HEK293 (cell line): Measurements from ENCODE around the gene MAPK11.

Experiments
- CTCF ChIA-PET: fragments of 350-600 bp; formaldehyde crosslinking; extraction: SDS; loops from one replicate; lab custom pipeline; 2021; ENCODE audit warnings: antibody characterized with exemption; lab: Yijun Ruan, JAX
- POLR2A ChIA-PET: fragments of 300-600 bp; formaldehyde crosslinking; extraction: SDS; loops from one replicate; lab custom pipeline; 2020; ENCODE audit warnings: antibody characterized with exemption, inconsistent platforms; lab: Yijun Ruan, JAX
- H3K27ac ChIP-seq: fragments of 200-500 bp; sonication (Bioruptor generic); 2 replicates; pipeline ENCODE4 v1.5.1; 2014; ENCODE audit warnings: low read depth, low read length, control low read depth, inconsistent platforms; ENCODE audit errors: extremely low read depth
- H3K36me3 ChIP-seq, 2 experiments: fragments of 200-500 bp in 1 of 2; sonication (Bioruptor generic) in 1 of 2; 1 replicate in 1 of 2; 2 replicates in 1 of 2; pipeline ENCODE4 v1.5.1; 2014 to 2017; ENCODE audit warnings: inconsistent platforms in 2 of 2, low read length in 2 of 2; ENCODE audit not compliant: control insufficient read depth in 2 of 2, insufficient read depth in 1 of 2
- H3K4me1 ChIP-seq: fragments of 200-500 bp; sonication (Bioruptor generic); 2 replicates; pipeline ENCODE4 v1.5.1; 2014; ENCODE audit warnings: mild to moderate bottlenecking, low read length, inconsistent platforms; ENCODE audit not compliant: control insufficient read depth, insufficient read depth
- H3K4me3 ChIP-seq: 2 replicates; pipeline ENCODE4 v1.5.1; 2011; ENCODE audit warnings: low read depth, mild to moderate bottlenecking, control low read depth, low read length, moderate library complexity
- H3K9me3 ChIP-seq: fragments of 200-500 bp; sonication (Bioruptor generic); 2 replicates; pipeline ENCODE4 v1.5.1; 2014; ENCODE audit warnings: low read depth, low read length, inconsistent platforms; ENCODE audit not compliant: control insufficient read depth, insufficient read depth
- FEZF1 ChIP-seq: fragments of 450-650 bp; formaldehyde crosslinking; IDR thresholded peaks from 2 replicates; pipeline ENCODE4 v1.5.1; 2016; ENCODE audit warnings: missing biosample characterization, missing genetic modification characterization
- GLI4 ChIP-seq: fragments of 450-650 bp; formaldehyde crosslinking; IDR thresholded peaks from 2 replicates; pipeline ENCODE4 v1.5.1; 2016; ENCODE audit warnings: missing biosample characterization, missing genetic modification characterization
- GLIS1 ChIP-seq: fragments of 450-650 bp; formaldehyde crosslinking; IDR thresholded peaks from 2 replicates; pipeline ENCODE4 v1.5.1; 2016; ENCODE audit warnings: missing biosample characterization, missing genetic modification characterization
- KLF7 ChIP-seq: fragments of 450-650 bp; formaldehyde crosslinking; IDR thresholded peaks from 2 replicates; pipeline ENCODE4 v1.5.1; 2016; ENCODE audit warnings: missing biosample characterization, missing genetic modification characterization, borderline replicate concordance
- MZF1 ChIP-seq: fragments of 450-650 bp; formaldehyde crosslinking; IDR thresholded peaks from 2 replicates; pipeline ENCODE4 v1.5.1; 2017; ENCODE audit warnings: missing biosample characterization, missing genetic modification characterization, borderline replicate concordance
- PATZ1 ChIP-seq: fragments of 450-650 bp; formaldehyde crosslinking; IDR thresholded peaks from 2 replicates; pipeline ENCODE4 v1.5.1; 2016; ENCODE audit warnings: missing biosample characterization, missing genetic modification characterization
- PBX3 ChIP-seq: sonication (generic); formaldehyde crosslinking; IDR thresholded peaks from 2 replicates; pipeline ENCODE4 v1.8.1; 2022; ENCODE audit warnings: mild to moderate bottlenecking, moderate library complexity, missing genetic modification reagents
- PRDM10 ChIP-seq: fragments of 450-650 bp; formaldehyde crosslinking; IDR thresholded peaks from 2 replicates; pipeline ENCODE4 v1.5.1; 2016; ENCODE audit warnings: missing biosample characterization, missing genetic modification characterization
- REST ChIP-seq: fragments of 450-650 bp; formaldehyde crosslinking; IDR thresholded peaks from 2 replicates; pipeline ENCODE4 v1.5.1; 2016; ENCODE audit warnings: missing biosample characterization, missing genetic modification characterization
- WT1 ChIP-seq: fragments of 450-650 bp; formaldehyde crosslinking; IDR thresholded peaks from 2 replicates; pipeline ENCODE4 v1.5.1; 2016; ENCODE audit warnings: missing biosample characterization, missing genetic modification characterization
- ZNF157 ChIP-seq: fragments of 450-650 bp; formaldehyde crosslinking; IDR thresholded peaks from 2 replicates; pipeline ENCODE4 v1.5.1; 2016; ENCODE audit warnings: missing biosample characterization, missing genetic modification characterization
- ZNF174 ChIP-seq: fragments of 450-650 bp; formaldehyde crosslinking; IDR thresholded peaks from 2 replicates; pipeline ENCODE4 v1.5.0; 2017; ENCODE audit warnings: missing biosample characterization, mild to moderate bottlenecking, missing genetic modification characterization
- ZNF214 ChIP-seq: fragments of 450-650 bp; formaldehyde crosslinking; IDR thresholded peaks from 2 replicates; pipeline ENCODE4 v1.5.1; 2017; ENCODE audit warnings: missing biosample characterization, mild to moderate bottlenecking, missing genetic modification characterization, borderline replicate concordance
- ZNF239 ChIP-seq: fragments of 450-650 bp; formaldehyde crosslinking; IDR thresholded peaks from 2 replicates; pipeline ENCODE4 v1.5.1; 2016; ENCODE audit warnings: missing biosample characterization, missing genetic modification characterization
- ZNF266 ChIP-seq: fragments of 450-650 bp; formaldehyde crosslinking; IDR thresholded peaks from 2 replicates; pipeline ENCODE4 v1.5.1; 2016; ENCODE audit warnings: missing biosample characterization, missing genetic modification characterization, low read depth
- ZNF341 ChIP-seq: fragments of 450-650 bp; formaldehyde crosslinking; IDR thresholded peaks from 2 replicates; pipeline ENCODE4; 2016; ENCODE audit warnings: low read depth, missing biosample characterization, missing genetic modification characterization
- ZNF426 ChIP-seq: fragments of 450-650 bp; formaldehyde crosslinking; IDR thresholded peaks from 2 replicates; pipeline ENCODE4 v1.5.1; 2017; ENCODE audit warnings: missing biosample characterization, missing genetic modification characterization, mild to moderate bottlenecking, inconsistent platforms, moderate library complexity
- ZNF510 ChIP-seq: fragments of 450-650 bp; formaldehyde crosslinking; IDR thresholded peaks from 2 replicates; pipeline ENCODE4 v1.5.1; 2018; ENCODE audit warnings: mild to moderate bottlenecking, missing genetic modification characterization, missing biosample characterization; ENCODE audit not compliant: insufficient replicate concordance
- ZNF529 ChIP-seq: fragments of 450-650 bp; formaldehyde crosslinking; IDR thresholded peaks from 2 replicates; pipeline ENCODE4 v1.5.1; 2017; ENCODE audit warnings: missing genetic modification characterization, missing biosample characterization; ENCODE audit not compliant: insufficient replicate concordance
- ZNF530 ChIP-seq: fragments of 450-650 bp; formaldehyde crosslinking; IDR thresholded peaks from 2 replicates; pipeline ENCODE4 v1.5.1; 2016; ENCODE audit warnings: low read depth, missing biosample characterization, missing genetic modification characterization
- ZNF571 ChIP-seq: fragments of 450-650 bp; formaldehyde crosslinking; IDR thresholded peaks from 2 replicates; pipeline ENCODE4 v1.5.0; 2017; ENCODE audit warnings: missing biosample characterization, missing genetic modification characterization
- ZNF580 ChIP-seq: fragments of 450-650 bp; formaldehyde crosslinking; IDR thresholded peaks from 2 replicates; pipeline ENCODE4 v1.5.1; 2016; ENCODE audit warnings: missing biosample characterization, missing genetic modification characterization
- ZNF660 ChIP-seq: fragments of 450-650 bp; IDR thresholded peaks from 2 replicates; pipeline ENCODE4 v1.5.1; 2018; ENCODE audit warnings: missing biosample characterization, mild to moderate bottlenecking, missing genetic modification characterization
- ZSCAN18 ChIP-seq: fragments of 450-650 bp; formaldehyde crosslinking; IDR thresholded peaks from 2 replicates; pipeline ENCODE4 v1.5.1; 2016; ENCODE audit warnings: missing biosample characterization, missing genetic modification characterization

The MAPK11 gene

GRCh38 chr22:50261615-50262459, 8.3 kb downstream of the MAPK11 start, which contains the start of gene MAPK12:
TSS of gene MAPK12 (minus strand) at chr22:50261683. CDS start at chr22:50261509, 174 bp downstream.
- H3K9me3 ChIP-seq: no peaks in the 10 kb centered on the region
- POLR2A ChIA-PET: interaction anchor here (0.7 to 2.7 kb wide), 8 partner anchors 10 to 323 kb away, joined by 3 to 20 read pairs (median 4); partner anchors contain the start of gene HDAC10
- CTCF ChIA-PET: interaction anchor here (0.6 to 2.8 kb wide), 6 partner anchors 10 to 236 kb away, joined by 3 to 10 read pairs (median 4); no protein-coding TSS in a partner anchor
- H3K36me3 ChIP-seq: peaks cover 0 to 27% of the 10 kb centered on the region in 2 experiments; a peak in 2 of 3 replicates
- peaks cover 11% of the 10 kb centered on the region for H3K4me1 ChIP-seq
- H3K4me3 ChIP-seq: peak within 1 kb of the TSS; percentile 59
- peak within 1 kb of the TSS; percentile 87; the same call in 1 of the 2 replicates for H3K27ac ChIP-seq
- no peak for TF ChIP-seq ZNF529 (tag by site-specific recombination)
- TF ChIP-seq ZNF266 (tag by site-specific recombination): no peak
- no peak for TF ChIP-seq ZNF214 (tag by site-specific recombination)
- no peak for TF ChIP-seq KLF7
- TF ChIP-seq ZNF580: no peak
- no peak for TF ChIP-seq ZNF239 (tag by site-specific recombination)
- no peak for TF ChIP-seq ZNF530 (tag by site-specific recombination)
- peak; percentile 68 for TF ChIP-seq PRDM10
- TF ChIP-seq REST (tag by site-specific recombination): no peak
- peak; percentile 71 for TF ChIP-seq GLIS1
- no peak for TF ChIP-seq FEZF1
- peak; percentile 35; the same call in 1 of the 2 replicates for TF ChIP-seq ZNF341 (tag by site-specific recombination)
- no peak for TF ChIP-seq ZSCAN18 (tag by site-specific recombination)
- TF ChIP-seq ZNF174 (tag by site-specific recombination): no peak
- TF ChIP-seq PBX3 (CRISPR knock-in tag): no peak
- TF ChIP-seq ZNF510 (tag by site-specific recombination): no peak
- peak; percentile 60; the same call in 1 of the 2 replicates for TF ChIP-seq PATZ1
- TF ChIP-seq GLI4 (tag by site-specific recombination): no peak
- no peak for TF ChIP-seq WT1 (tag by site-specific recombination)
- TF ChIP-seq ZNF660 (tag by site-specific recombination): no peak
- no peak for TF ChIP-seq ZNF571 (tag by site-specific recombination)
- no peak for TF ChIP-seq ZNF426 (tag by site-specific recombination)
- TF ChIP-seq MZF1 (tag by site-specific recombination): no peak
- TF ChIP-seq ZNF157: no peak
